ENCODE measurements around the gene NAT16.
"Not testable (repeated sequence)": the region's sequence is repeated elsewhere in the genome, so short reads cannot be mapped to it uniquely, and the experiment has no call there.

Gene NAT16

GRCh38 chr7:101210143-101210542 lies 30.1 kb upstream of the NAT16 start:
- FAIRE-seq: no peak
- TF ChIP-seq POLR2A (IDR thresholded peaks at IDR 0.05; ENCODE audit: low read depth, low read length): no peak
- no peak for DNase-seq (ENCODE audit: insufficient read length, low spot score)

- DNase-seq (ENCODE audit: insufficient read length, low spot score): no peak
- no peak for FAIRE-seq
- TF ChIP-seq POLR2A (IDR thresholded peaks at IDR 0.05; ENCODE audit: low read depth, low read length): no peak
These were observed 28.7 kb upstream of the NAT16 start for GRCh38 chr7:101208794-101209193.

- FAIRE-seq: no peak
- no peak for DNase-seq (ENCODE audit: insufficient read length, low spot score)
- no peak for TF ChIP-seq POLR2A (IDR thresholded peaks at IDR 0.05; ENCODE audit: low read depth, low read length)
These were observed 27.4 kb upstream of the NAT16 start for GRCh38 chr7:101207459-101207858.

GRCh38 chr7:101206665-101207042 lies 26.6 kb upstream of the NAT16 start:
- TF ChIP-seq POLR2A (IDR thresholded peaks at IDR 0.05; ENCODE audit: low read depth, low read length): no peak
- FAIRE-seq (no peak), DNase-seq (ENCODE audit: insufficient read length, low spot score) (no peak)

DNA sequence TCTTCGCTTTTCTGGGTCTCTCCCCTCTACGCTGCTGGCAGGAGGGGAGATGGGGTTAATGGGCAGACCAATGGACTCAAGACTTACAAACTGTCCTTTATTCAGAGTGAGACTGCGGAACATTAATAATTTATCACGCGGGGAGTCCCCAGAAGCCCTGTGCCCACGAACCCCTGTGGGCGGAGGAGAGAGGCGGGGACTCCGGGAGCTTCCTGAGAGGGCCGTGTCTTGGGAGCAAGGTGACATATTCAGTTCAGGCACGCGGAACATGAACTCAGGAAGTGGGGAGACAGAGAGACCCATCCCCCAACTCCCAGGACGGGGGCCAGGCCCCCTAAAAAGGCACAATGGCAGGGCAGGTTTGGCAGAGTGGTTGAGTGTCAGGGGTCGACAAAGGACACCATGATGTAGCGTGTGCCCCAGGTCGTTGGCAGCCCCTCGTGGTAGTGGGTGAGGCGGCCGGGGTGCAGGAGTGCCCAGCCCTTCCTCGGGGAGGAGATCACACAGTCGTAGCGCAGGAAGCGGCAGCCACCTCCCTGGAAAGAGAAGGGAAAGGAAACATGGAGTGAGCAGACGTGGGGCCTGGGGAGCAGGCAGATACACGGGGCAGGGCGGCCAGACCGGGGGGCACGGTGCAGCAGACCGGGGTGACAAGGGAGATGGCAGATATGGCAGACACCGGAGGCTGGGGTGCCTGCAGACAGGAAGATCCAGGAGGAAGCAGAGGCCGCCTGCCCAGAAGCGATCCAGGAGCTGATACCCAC lies 26.0 kb upstream of the NAT16 start:
- FAIRE-seq: no peak
- DNase-seq (ENCODE audit: insufficient read length, low spot score): no peak
- TF ChIP-seq POLR2A (IDR thresholded peaks at IDR 0.05; ENCODE audit: low read depth, low read length): no peak

DNA sequence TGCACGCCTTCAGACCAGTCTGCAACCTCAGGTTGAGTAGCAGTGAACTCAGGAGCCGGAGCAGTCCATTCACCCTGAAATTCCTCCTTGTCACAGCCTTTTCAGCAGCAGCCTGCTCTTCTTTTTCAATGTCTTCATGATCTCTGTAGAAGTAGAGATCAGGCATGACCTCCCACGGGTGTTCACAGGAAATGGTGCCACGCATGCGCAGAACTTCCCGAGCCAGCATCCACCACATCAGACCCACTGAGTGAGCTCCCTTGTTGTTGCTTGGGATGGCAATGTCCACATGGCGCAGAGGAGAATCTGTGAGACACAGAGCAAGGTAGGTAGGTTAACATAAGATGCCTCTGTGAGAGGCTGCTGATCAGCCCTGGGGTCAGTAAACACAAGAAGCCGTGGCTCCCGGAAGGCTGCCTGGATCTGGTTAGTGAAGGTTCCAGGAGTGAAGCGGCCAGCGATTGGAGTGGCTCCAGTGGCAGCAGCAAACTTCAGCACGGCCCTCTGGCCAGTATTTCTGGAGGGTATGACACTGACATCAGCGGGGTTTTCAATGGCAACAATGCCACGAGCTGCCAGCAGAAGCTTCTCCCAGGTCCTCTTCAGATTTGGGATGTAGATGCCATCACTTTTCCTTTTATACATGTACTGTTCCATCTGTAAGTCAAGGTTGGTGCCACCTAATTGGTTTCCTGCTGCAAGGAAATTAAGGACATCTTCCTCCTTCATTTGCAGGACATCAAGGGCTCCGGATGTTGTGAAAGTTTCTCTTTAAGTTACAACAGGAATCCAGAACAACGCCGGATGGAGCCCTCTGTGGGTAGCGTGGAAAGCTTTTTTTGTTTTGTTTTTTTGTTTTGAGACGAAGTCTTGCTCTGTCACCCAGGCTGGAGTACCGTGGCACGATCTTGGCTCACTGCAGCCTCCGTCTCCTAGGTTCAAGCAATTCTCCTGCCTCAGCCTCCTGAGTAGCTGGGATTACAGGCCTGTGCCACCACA lies 23.9 kb upstream of the NAT16 start:
- FAIRE-seq; DNase-seq (ENCODE audit: insufficient read length, low spot score): not testable (repeated sequence)

DNA sequence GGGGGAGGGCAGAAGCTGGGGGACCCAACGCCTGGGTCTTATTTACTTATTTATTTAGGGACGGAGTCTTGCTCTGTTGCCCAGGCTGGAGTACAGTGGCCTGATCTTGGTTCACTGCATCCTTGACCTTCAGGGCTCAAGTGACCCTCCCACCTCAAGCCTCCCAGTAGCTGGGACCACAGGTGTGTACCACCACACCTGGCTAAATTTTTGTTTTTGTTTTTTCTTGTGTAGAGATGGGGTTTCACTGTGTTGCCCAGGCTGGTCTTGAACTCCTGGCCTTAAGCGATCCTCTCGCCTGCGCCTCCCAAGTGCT lies 22.5 kb upstream of the NAT16 start:
- no peak for DNase-seq (ENCODE audit: insufficient read length, low spot score)
- no peak for FAIRE-seq
- TF ChIP-seq POLR2A (IDR thresholded peaks at IDR 0.05; ENCODE audit: low read depth, low read length): no peak

DNA sequence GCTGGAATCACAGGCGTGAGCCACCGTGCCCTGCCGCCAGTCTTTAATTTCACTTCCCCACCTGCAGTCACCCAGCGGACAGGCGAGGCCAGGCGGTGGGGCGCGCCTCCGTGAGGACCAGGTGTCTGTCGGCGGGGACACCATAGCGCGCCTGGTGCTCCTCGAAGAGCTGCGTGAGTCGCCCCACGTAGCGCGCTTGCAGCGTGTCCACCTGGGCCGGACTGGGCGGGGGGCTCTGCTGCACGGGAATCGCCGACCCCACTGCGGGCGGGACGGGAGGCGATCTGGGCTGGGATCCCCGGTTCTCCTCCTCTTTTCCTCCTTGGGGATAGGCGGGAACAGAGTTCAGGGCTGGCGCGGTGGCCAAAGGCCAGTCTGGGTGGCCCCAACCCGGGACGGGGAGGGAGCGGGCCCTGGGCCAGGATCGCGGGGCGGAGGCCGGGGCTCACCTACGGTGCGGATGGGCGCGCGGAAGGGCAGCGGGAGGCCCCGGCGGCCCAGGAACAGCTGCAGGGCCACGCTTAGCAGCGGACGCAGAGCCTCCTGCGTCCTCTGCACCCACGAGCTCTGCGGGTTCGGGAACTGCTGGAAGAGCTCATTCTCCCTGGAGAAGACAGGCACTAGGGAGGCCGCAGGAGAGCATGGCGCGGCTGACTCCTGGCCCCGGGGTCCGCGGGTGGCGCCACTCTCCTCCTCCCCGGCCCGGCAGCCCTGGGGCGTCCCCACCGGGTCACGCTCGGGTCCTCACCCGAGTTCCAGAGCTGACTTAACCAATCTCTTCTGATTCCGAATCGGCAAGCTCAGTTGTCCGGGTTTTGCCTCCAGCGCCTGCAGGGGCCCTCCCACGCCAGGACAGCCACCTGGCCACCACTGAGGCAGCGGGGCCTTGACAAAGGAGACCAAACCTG lies 21.9 kb upstream of the NAT16 start:
- no peak for TF ChIP-seq POLR2A (IDR thresholded peaks at IDR 0.05; ENCODE audit: low read depth, low read length)
- no peak for DNase-seq (ENCODE audit: insufficient read length, low spot score)
- FAIRE-seq: no peak

GRCh38 chr7:101200862-101201599 lies 20.9 kb upstream of the NAT16 start, which contains the start of gene MOGAT3:
MOGAT3 (minus strand) TSS chr7:101201036; CDS start chr7:101200854, 182 bp downstream.
- FAIRE-seq: no peak
- DNase-seq (ENCODE audit: insufficient read length, low spot score): no peak
- no peak for TF ChIP-seq POLR2A (IDR thresholded peaks at IDR 0.05; ENCODE audit: low read depth, low read length)

- no peak for TF ChIP-seq POLR2A (IDR thresholded peaks at IDR 0.05; ENCODE audit: low read depth, low read length)
- FAIRE-seq (no peak), DNase-seq (ENCODE audit: insufficient read length, low spot score) (no peak)
These were observed 20.4 kb upstream of the NAT16 start for GRCh38 chr7:101200504-101200861.

DNA sequence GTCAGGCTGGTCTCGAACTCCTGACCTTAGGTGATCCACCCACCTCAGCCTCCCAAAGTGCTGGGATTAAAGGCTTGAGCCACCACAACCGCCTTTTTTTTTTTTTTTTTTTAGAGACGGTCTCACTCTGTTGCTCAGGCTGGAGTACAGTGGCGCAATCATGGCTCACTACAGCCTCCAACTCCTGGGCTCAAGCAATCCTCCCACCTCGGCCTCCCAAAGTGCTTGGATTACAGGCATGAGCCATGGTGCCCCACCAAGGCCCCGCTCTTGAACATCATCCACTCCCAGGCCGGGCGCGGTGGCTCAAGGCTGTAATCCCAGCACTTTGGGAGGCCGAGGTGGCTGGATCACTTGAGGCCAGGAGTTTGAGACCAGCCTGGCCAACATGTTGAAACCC lies 19.4 kb upstream of the NAT16 start:
- not testable (repeated sequence) for FAIRE-seq; DNase-seq (ENCODE audit: insufficient read length, low spot score)

GRCh38 chr7:101198476-101198875 lies 18.4 kb upstream of the NAT16 start:
- no peak for FAIRE-seq
- no peak for TF ChIP-seq POLR2A (IDR thresholded peaks at IDR 0.05; ENCODE audit: low read depth, low read length)
- no peak for DNase-seq (ENCODE audit: insufficient read length, low spot score)

DNA sequence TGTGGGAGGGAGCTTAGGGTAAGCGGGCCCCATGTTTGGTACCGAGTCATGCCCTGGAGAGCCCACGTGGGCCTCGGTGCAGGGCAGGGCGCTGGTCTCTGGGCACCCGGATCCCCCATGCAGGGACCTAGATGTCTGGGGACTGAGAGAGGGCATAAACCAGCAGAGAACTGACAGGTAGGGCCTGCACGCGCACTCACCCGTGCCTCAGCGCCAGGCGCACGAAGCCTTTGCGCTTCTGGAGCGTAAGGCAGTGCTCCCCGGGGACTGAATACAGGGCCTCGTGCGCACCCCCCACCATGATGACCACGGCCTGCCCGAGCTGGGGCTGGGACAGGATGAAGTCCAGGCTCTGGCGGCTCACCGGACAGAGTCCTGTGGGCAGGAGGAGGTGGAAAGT lies 17.9 kb upstream of the NAT16 start:
- FAIRE-seq (no peak), DNase-seq (ENCODE audit: insufficient read length, low spot score) (no peak)
- TF ChIP-seq POLR2A (IDR thresholded peaks at IDR 0.05; ENCODE audit: low read depth, low read length): no peak

Measured in H54 (cell line).